Stimulated activated CD4-positive, alpha-beta T cell treated with anti-CD3 and anti-CD28 coated beads, TNF-alpha, amount 100 ng/mL, for 24 hours (primary cell): ENCODE measurements around the gene FAM53B.
A peak's percentile ranks its signal among the peaks of the same experiment; 100 is the strongest.
"Not testable (repeated sequence)": the region's sequence is repeated elsewhere in the genome, so short reads cannot be mapped to it uniquely, and the experiment has no call there.

ENCODE experiments used
- DNase-seq, 3 experiments: peaks; one replicate each; pipeline ENCODE4 v3.0.0-alpha.2; 2020; ENCODE audit warnings: low read depth in 3 of 3

FAM53B gene

GRCh38 chr10:124744102-124745050 is at the start of gene FAM53B:
Gene FAM53B, minus strand, starts transcription at chr10:124744378. Its CDS starts 37,665 bp downstream, at chr10:124706713.
- peak; percentile 56 to 76 (median 66) for DNase-seq

GRCh38 chr10:124792998-124793352 is 48.8 kb upstream of the FAM53B start:
- no peak for DNase-seq

- DNase-seq: peak; percentile 62 to 80 (median 64)
Measured at GRCh38 chr10:124791547-124792348, 47.6 kb upstream of the FAM53B start, which contains the start of gene EEF1AKMT2. Gene EEF1AKMT2, minus strand, starts transcription at chr10:124791887. Its CDS starts 54 bp downstream, at chr10:124791833.

GRCh38 chr10:124782900-124783299 is 38.7 kb upstream of the FAM53B start:
- not testable (repeated sequence) for DNase-seq

GRCh38 chr10:124768791-124769190 is 24.6 kb upstream of the FAM53B start:
- no peak for DNase-seq

GRCh38 chr10:124765256-124765655 is 21.1 kb upstream of the FAM53B start:
- no peak for DNase-seq

GRCh38 chr10:124763267-124763666 is 19.1 kb upstream of the FAM53B start:
- no peak for DNase-seq

GRCh38 chr10:124762281-124762680 is 18.1 kb upstream of the FAM53B start:
- DNase-seq: no peak

GRCh38 chr10:124756156-124756903 is 12.2 kb upstream of the FAM53B start:
- DNase-seq: no peak

- DNase-seq: no peak
Measured at GRCh38 chr10:124755581-124755980, 11.4 kb upstream of the FAM53B start.

- no peak for DNase-seq
Measured at GRCh38 chr10:124754227-124754626, 10.0 kb upstream of the FAM53B start.

GRCh38 chr10:124748953-124749645 is 4.9 kb upstream of the FAM53B start:
- no peak for DNase-seq

- DNase-seq: no peak
Measured at GRCh38 chr10:124748166-124748565, 4.0 kb upstream of the FAM53B start.

- DNase-seq: no peak
Measured at GRCh38 chr10:124747745-124748144, 3.6 kb upstream of the FAM53B start.

- no peak for DNase-seq
Measured at GRCh38 chr10:124746992-124747391, 2.8 kb upstream of the FAM53B start.

- DNase-seq: not testable (repeated sequence)
Measured at GRCh38 chr10:124746447-124746846, 2.3 kb upstream of the FAM53B start.

GRCh38 chr10:124745673-124746072 is 1.5 kb upstream of the FAM53B start:
- no peak for DNase-seq

- no peak for DNase-seq
Measured at GRCh38 chr10:124745252-124745651, 1.1 kb upstream of the FAM53B start.

- DNase-seq: no peak
Measured at GRCh38 chr10:124743191-124744101, 732 bp downstream of the FAM53B start.
